Ramos (cell line): ENCODE data around the gene FCHSD2.

ENCODE experiments used
- in situ Hi-C: fragments of 300-500 bp; cut with MboI; formaldehyde crosslinking; loops from one replicate; pipeline ENCODE4 v1.14.3; 2022; ENCODE audit warnings: low sequenced_read_pairs; ENCODE audit not compliant: unreplicated experiment

Gene FCHSD2

DNA sequence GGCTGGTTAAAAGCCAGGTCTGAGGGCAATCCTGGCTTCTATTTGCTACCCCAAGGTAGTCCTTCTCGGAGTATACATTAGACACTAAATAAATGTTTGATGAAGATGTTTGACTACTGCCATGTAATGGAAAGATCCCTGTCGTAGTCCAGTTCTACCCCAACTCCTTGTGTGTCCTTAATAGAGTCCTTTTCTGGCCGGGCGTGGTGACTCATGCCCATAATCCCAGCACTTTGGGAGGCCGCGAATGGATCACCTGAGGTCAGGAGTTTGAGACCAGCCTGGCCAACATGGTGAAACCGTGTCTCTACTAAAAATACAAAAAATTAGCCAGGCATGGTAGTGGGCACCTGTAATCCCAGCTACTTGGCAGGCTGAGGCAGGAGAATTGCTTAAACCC is 350.9 kb downstream of the FCHSD2 start:
- in situ Hi-C loops, result loop anchor here (5.0 kb wide), 1 partner anchor 69 kb away; no protein-coding TSS in a partner anchor

DNA sequence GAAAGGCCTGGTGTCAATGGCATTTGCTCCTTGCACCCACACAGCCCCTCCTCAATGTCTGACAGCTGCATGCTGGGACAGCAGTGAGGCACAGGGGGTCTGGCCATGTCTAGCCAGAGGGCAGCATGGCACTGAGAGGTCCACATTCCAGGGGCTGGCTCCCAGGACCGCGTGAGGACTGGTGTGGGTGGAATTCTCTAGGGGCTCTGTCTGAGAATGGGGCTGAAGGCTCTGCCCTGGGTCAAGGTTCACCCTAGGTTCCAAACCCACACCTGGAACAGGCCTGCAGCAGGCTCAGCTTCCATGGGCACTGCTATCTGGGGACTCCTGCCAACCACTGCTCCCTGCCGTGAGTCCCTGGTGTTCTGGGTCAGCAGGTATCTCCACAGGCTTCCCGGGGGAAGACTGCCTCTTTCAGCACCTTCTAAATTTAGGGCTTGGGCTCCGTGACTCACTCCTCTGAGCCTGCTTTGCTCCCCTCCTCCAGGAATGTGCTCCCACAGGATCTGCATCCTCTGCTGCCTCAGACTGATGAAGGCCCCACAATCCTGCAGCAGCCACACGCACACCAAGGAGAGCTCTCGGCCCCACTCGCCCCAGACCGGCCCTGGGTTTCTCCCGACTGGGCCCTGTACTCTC is 352.5 kb downstream of the FCHSD2 start:
- in situ Hi-C loops, result loop anchor here (5.0 kb wide), 1 partner anchor 67 kb away; no protein-coding TSS in a partner anchor

DNA sequence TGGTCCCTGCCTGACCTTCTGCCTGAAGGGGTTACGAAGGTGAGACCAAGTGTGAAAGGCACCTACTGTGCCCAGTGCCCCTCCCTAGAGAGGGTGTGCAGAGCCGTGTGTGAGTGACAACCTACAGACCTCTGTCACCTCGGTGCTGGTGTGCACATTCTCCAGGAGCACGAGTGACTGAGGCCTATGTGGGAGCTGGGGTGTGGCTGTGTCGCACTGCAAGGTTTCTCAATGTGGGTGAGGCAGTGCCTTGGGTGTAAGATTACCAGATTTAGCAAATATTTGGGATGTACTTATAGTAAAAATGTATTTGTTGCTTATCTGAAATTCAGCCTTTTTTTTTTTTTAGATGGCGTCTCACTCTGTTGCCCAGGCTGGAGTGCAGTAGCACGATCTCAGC is 353.9 kb downstream of the FCHSD2 start:
- in situ Hi-C loops, result no loop called here

DNA sequence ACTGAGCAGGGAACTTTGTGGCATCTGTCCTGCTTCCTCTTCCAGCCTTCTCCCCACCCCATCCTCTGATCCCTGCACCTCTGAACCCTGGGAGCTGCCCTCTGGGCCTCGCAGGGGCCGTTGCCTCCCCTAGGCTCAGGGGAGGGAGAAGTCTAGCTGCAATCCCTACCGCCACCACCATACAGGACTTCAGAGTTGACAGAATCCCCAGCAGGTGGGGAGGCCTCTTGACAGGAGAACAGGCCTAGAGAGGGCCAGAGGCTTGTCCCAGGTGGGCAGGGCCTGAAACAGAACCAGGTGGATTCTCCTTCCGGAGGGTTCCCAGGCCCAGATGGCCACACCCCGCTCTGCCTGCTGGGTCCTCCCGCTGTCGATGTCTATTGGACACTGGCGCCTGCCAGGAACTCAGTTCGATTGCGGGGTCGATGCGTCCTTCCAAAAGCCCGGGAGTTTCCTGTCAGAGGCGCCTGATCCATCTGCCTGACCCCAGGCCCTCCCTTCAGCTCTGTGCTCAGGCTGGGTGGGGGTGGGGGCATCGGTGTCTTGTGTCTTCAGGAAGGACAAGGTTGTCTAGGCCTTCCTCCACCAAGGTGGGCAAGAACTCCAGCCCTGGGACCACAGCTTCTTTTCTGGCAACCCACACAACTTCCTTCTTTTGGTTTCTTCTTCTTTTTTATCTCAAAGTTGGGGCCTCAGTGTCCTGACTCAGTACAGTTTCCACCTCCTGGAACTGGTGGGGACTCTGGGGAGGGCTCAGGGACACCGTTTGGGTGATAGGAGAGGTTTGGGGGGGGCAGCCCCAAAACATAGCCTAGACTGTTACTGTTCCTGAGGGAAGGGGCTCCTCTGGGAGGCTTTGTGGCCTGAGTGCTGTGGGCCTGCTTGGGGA is 354.7 kb downstream of the FCHSD2 start:
- in situ Hi-C loops, result no loop called here
